Neural cell (in vitro differentiated cells): ENCODE results near the gene NDEL1. TPM values are rescaled to one million over a fixed set of nuclear protein-coding genes. Genes with fewer than 3 reads are reported as not detected.

ENCODE experiments used
- H2AFZ ChIP-seq: fragments of 200-600, 300-800 bp; sonication (generic), shearing (Covaris generic); 2 replicates; pipeline ENCODE4 v1.6.0; 2014; ENCODE audit warnings: low read depth, mild to moderate bottlenecking, antibody characterized with exemption, low read length, moderate library complexity
- H3F3A ChIP-seq: fragments of 200-600 bp; shearing (Covaris generic); 2 replicates; pipeline ENCODE4 v1.6.1; 2016; ENCODE audit warnings: mild to moderate bottlenecking, moderate library complexity, mixed read lengths, antibody characterized with exemption, low read length; ENCODE audit not compliant: insufficient read depth, poor library complexity, severe bottlenecking
- H3K27ac ChIP-seq: fragments of 200-600, 300-800 bp; sonication (generic), shearing (Covaris generic); 2 replicates; pipeline ENCODE4 v1.5.1; 2014; ENCODE audit warnings: mild to moderate bottlenecking, low read length, moderate library complexity
- H3K27me3 ChIP-seq: fragments of 300-800, 200-600 bp; sonication (generic), shearing (Covaris generic); 2 replicates; pipeline ENCODE4 v1.6.0; 2014; ENCODE audit warnings: mild to moderate bottlenecking, low read depth, low read length, moderate library complexity; ENCODE audit not compliant: insufficient read depth
- H3K36me3 ChIP-seq: fragments of 300-800, 200-600 bp; sonication (generic), shearing (Covaris generic); 2 replicates; pipeline ENCODE4 v1.5.1; 2014; ENCODE audit warnings: mild to moderate bottlenecking, antibody characterized with exemption, low read length, moderate library complexity; ENCODE audit not compliant: insufficient read depth
- H3K4me2 ChIP-seq: fragments of 300-800, 200-600 bp; sonication (generic), shearing (Covaris generic); 2 replicates; pipeline ENCODE4 v1.6.0; 2014; ENCODE audit warnings: mild to moderate bottlenecking, low read length
- H3K4me3 ChIP-seq: fragments of 300-800, 200-600 bp; sonication (generic), shearing (Covaris generic); 2 replicates; pipeline ENCODE4 v1.5.1; 2014; ENCODE audit warnings: mild to moderate bottlenecking, low read length, moderate library complexity
- H3K79me2 ChIP-seq: fragments of 200-600 bp; shearing (Covaris generic); replicated peaks from 2 replicates; pipeline ENCODE4 v1.6.0; 2014; ENCODE audit warnings: mild to moderate bottlenecking, low read length, moderate library complexity; ENCODE audit not compliant: insufficient read depth
- H3K9ac ChIP-seq: fragments of 300-800, 200-600 bp; sonication (generic), shearing (Covaris generic); 2 replicates; pipeline ENCODE4 v1.6.1; 2016; ENCODE audit warnings: mild to moderate bottlenecking, low read length, mixed read lengths
- H3K9me2 ChIP-seq: fragments of 200-600 bp; shearing (Covaris generic); 2 replicates; pipeline ENCODE4 v1.6.1; 2016; ENCODE audit warnings: mild to moderate bottlenecking, low read length, mixed read lengths; ENCODE audit not compliant: insufficient read depth
- H3K9me3 ChIP-seq: fragments of 200-600, 300-800 bp; sonication (generic), shearing (Covaris generic); 2 replicates; pipeline ENCODE4 v1.6.1; 2016; ENCODE audit warnings: mild to moderate bottlenecking, mixed run types, low read length, moderate library complexity, mixed read lengths
- H4K20me1 ChIP-seq: fragments of 200-600 bp; shearing (Covaris generic); 2 replicates; pipeline ENCODE4 v1.6.1; 2016; ENCODE audit warnings: mild to moderate bottlenecking, mixed run types; ENCODE audit not compliant: insufficient read depth
- EP300 ChIP-seq: fragments of 450-650 bp; conservative IDR thresholded peaks from 2 replicates; pipeline ENCODE4 v1.6.1; 2014; ENCODE audit warnings: antibody characterized with exemption, mild to moderate bottlenecking, moderate library complexity; ENCODE audit not compliant: poor library complexity, severe bottlenecking
- EZH2 ChIP-seq: fragments of 200-600, 300-800 bp; shearing (Covaris generic), sonication (generic); IDR thresholded peaks from 2 replicates; pipeline ENCODE4 v1.6.1; 2014; ENCODE audit warnings: antibody characterized with exemption, low read length, borderline replicate concordance, mild to moderate bottlenecking; ENCODE audit not compliant: insufficient read depth, poor library complexity, severe bottlenecking
- MXI1 ChIP-seq: fragments of 450-650 bp; conservative IDR thresholded peaks from 2 replicates; pipeline ENCODE4 v1.6.1; 2014; ENCODE audit warnings: antibody characterized with exemption, mild to moderate bottlenecking; ENCODE audit not compliant: poor library complexity, severe bottlenecking
- POLR2AphosphoS5 ChIP-seq: IDR thresholded peaks from 2 replicates; pipeline ENCODE4 v1.6.1; 2012
- RAD21 ChIP-seq: fragments of 450-650 bp; conservative IDR thresholded peaks from 2 replicates; pipeline ENCODE4 v1.6.1; 2014; ENCODE audit warnings: antibody characterized with exemption, mild to moderate bottlenecking, moderate library complexity
- SMC3 ChIP-seq: fragments of 450-650 bp; conservative IDR thresholded peaks from 2 replicates; pipeline ENCODE4 v1.6.1; 2014; ENCODE audit warnings: antibody characterized with exemption, mild to moderate bottlenecking, moderate library complexity; ENCODE audit not compliant: poor library complexity
- TAF1 ChIP-seq: IDR thresholded peaks from 2 replicates; pipeline ENCODE4 v1.6.1; 2012; ENCODE audit warnings: low read depth
- polyA plus RNA-seq: library from polyadenylated mRNA; depleted of rRNA; stranded (reverse); fragments of >200 nt; gene quantifications from 2 replicates; pipeline ENCODE4 v1.2.3, GENCODE V29; 2014
- TF ChIP-seq, protein P1 (sequence below): fragments of 450-650 bp; IDR thresholded peaks from 2 replicates; pipeline ENCODE4 v1.5.1; 2014; ENCODE audit warnings: antibody characterized with exemption, mild to moderate bottlenecking, moderate library complexity; ENCODE audit not compliant: poor library complexity, severe bottlenecking
- TF ChIP-seq, protein P2 (sequence below): IDR thresholded peaks from 2 replicates; pipeline ENCODE4 v1.6.1; 2012; ENCODE audit warnings: borderline replicate concordance

Gene NDEL1
- polyA plus RNA-seq, 1 donor from 2014 or later = 25.7 TPM

DNA sequence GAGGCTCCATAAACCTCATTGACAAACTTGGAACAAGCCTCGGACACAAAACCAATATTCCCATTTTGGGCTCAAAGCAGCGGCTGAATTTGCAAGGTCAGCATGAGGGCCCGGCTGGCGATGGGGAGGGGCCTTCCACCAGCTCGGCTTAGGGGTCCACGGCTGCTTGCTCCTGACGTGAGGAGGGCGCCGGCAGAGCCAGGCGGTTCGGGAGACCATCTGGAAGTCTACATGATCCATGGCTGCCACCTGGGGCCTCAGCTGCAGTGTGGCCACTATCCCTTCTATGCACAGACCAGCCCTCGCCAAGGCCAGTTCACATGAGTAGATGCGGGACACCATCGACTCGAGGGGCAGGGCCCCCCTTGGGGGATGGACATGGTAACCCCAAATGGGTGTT lies 39.1 kb downstream of the NDEL1 start:
- H3K4me3 ChIP-seq = no peak overlapping the region
- H3F3A ChIP-seq = no peaks in the 10 kb centered on the region
- TF ChIP-seq RAD21 = no peak
- TF ChIP-seq, protein P1, sequence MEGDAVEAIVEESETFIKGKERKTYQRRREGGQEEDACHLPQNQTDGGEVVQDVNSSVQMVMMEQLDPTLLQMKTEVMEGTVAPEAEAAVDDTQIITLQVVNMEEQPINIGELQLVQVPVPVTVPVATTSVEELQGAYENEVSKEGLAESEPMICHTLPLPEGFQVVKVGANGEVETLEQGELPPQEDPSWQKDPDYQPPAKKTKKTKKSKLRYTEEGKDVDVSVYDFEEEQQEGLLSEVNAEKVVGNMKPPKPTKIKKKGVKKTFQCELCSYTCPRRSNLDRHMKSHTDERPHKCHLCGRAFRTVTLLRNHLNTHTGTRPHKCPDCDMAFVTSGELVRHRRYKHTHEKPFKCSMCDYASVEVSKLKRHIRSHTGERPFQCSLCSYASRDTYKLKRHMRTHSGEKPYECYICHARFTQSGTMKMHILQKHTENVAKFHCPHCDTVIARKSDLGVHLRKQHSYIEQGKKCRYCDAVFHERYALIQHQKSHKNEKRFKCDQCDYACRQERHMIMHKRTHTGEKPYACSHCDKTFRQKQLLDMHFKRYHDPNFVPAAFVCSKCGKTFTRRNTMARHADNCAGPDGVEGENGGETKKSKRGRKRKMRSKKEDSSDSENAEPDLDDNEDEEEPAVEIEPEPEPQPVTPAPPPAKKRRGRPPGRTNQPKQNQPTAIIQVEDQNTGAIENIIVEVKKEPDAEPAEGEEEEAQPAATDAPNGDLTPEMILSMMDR = no peak
- no peak overlapping the region for H2AFZ ChIP-seq
- H3K36me3 ChIP-seq = peaks cover 19% of the 10 kb centered on the region
- H3K9me3 ChIP-seq = no peaks in the 10 kb centered on the region
- no peaks in the 10 kb centered on the region for H3K27me3 ChIP-seq
- H3K9ac ChIP-seq = no peak overlapping the region
- no peak overlapping the region for H3K4me2 ChIP-seq
- no peaks in the 10 kb centered on the region for H4K20me1 ChIP-seq
- H3K9me2 ChIP-seq = no peaks in the 10 kb centered on the region
- no peak overlapping the region for H3K27ac ChIP-seq
- no peaks in the 10 kb centered on the region for H3K79me2 ChIP-seq

DNA sequence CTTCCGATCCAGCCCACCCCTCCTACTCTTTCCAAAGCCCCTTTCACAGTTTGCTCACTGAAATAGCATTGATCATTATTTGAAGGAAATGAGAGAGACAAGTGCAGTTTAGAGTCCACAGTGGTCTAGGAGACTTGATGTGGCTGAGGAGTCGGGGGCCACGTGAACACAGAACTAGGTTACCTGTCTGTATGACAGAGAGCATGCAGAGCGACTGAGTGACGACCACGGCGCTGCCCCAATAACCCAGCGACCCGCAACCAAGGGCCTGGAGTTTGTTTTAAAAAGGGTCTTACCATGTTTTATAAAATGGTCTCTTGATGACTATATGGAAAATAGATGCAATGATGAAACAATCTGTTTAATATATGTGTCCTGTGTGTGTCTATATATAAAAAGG lies 39.5 kb downstream of the NDEL1 start:
- no peaks in the 10 kb centered on the region for H3K79me2 ChIP-seq
- H3K27me3 ChIP-seq = no peaks in the 10 kb centered on the region
- H3K36me3 ChIP-seq = peaks cover 19% of the 10 kb centered on the region
- no peaks in the 10 kb centered on the region for H3K9me2 ChIP-seq
- no peaks in the 10 kb centered on the region for H3F3A ChIP-seq
- H3K4me2 ChIP-seq = no peak overlapping the region
- no peaks in the 10 kb centered on the region for H3K9me3 ChIP-seq
- H4K20me1 ChIP-seq = no peaks in the 10 kb centered on the region
- H3K27ac ChIP-seq = no peak overlapping the region
- H3K9ac ChIP-seq = no peak overlapping the region
- TF ChIP-seq, protein P1 = no peak
- no peak for TF ChIP-seq TAF1
- H3K4me3 ChIP-seq = no peak overlapping the region
- H2AFZ ChIP-seq = no peak overlapping the region

DNA sequence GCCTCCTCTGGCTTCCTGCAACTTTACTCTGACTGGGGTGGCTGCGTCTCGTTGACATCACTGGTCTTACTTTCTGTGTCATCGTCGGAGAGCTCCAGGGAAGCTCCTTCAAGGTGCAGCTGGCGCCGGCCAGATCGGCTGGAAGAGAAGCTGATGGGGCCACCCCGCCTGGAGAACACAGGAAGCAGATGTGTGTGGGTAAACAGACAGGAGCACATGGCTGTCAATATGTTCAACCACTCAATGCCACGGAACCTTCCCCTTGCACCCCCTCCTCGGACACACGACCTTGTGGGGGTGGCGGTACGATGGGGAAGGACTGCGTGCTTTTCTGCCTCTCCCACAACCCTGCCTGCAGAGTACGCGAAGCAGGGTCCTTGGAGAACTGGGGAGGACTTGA lies 40.1 kb downstream of the NDEL1 start:
- Histone ChIP-seq H3K4me3 (no peak overlapping the region), H3K79me2 (no peaks in the 10 kb centered on the region), H3K27ac (no peak overlapping the region), H3K36me3 (peaks cover 19% of the 10 kb centered on the region), H3F3A (no peaks in the 10 kb centered on the region), H3K9ac (no peak overlapping the region), H3K9me2 (no peaks in the 10 kb centered on the region), H4K20me1 (no peaks in the 10 kb centered on the region), H2AFZ (no peak overlapping the region), H3K27me3 (no peaks in the 10 kb centered on the region), H3K4me2 (no peak overlapping the region), H3K9me3 (no peaks in the 10 kb centered on the region)
- TF ChIP-seq TAF1 (no peak), SMC3 (no peak), MXI1 (no peak), EZH2 (no peak), EP300 (no peak), RAD21 (no peak), POLR2AphosphoS5 (no peak)
- TF ChIP-seq, protein P2, sequence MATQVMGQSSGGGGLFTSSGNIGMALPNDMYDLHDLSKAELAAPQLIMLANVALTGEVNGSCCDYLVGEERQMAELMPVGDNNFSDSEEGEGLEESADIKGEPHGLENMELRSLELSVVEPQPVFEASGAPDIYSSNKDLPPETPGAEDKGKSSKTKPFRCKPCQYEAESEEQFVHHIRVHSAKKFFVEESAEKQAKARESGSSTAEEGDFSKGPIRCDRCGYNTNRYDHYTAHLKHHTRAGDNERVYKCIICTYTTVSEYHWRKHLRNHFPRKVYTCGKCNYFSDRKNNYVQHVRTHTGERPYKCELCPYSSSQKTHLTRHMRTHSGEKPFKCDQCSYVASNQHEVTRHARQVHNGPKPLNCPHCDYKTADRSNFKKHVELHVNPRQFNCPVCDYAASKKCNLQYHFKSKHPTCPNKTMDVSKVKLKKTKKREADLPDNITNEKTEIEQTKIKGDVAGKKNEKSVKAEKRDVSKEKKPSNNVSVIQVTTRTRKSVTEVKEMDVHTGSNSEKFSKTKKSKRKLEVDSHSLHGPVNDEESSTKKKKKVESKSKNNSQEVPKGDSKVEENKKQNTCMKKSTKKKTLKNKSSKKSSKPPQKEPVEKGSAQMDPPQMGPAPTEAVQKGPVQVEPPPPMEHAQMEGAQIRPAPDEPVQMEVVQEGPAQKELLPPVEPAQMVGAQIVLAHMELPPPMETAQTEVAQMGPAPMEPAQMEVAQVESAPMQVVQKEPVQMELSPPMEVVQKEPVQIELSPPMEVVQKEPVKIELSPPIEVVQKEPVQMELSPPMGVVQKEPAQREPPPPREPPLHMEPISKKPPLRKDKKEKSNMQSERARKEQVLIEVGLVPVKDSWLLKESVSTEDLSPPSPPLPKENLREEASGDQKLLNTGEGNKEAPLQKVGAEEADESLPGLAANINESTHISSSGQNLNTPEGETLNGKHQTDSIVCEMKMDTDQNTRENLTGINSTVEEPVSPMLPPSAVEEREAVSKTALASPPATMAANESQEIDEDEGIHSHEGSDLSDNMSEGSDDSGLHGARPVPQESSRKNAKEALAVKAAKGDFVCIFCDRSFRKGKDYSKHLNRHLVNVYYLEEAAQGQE = no peak
- TF ChIP-seq, protein P1 = no peak
